Femur (tissue), 1 donor: ENCODE data around the gene FKBP8.
A peak's percentile ranks its signal among the peaks of the same experiment; 100 is the strongest.
"Not testable (repeated sequence)": the region's sequence is repeated elsewhere in the genome, so short reads cannot be mapped to it uniquely, and the experiment has no call there.

ENCODE experiments used
- DNase-seq: peaks from one replicate; pipeline ENCODE4 v3.0.0-alpha.2; 2017

The FKBP8 gene

DNA sequence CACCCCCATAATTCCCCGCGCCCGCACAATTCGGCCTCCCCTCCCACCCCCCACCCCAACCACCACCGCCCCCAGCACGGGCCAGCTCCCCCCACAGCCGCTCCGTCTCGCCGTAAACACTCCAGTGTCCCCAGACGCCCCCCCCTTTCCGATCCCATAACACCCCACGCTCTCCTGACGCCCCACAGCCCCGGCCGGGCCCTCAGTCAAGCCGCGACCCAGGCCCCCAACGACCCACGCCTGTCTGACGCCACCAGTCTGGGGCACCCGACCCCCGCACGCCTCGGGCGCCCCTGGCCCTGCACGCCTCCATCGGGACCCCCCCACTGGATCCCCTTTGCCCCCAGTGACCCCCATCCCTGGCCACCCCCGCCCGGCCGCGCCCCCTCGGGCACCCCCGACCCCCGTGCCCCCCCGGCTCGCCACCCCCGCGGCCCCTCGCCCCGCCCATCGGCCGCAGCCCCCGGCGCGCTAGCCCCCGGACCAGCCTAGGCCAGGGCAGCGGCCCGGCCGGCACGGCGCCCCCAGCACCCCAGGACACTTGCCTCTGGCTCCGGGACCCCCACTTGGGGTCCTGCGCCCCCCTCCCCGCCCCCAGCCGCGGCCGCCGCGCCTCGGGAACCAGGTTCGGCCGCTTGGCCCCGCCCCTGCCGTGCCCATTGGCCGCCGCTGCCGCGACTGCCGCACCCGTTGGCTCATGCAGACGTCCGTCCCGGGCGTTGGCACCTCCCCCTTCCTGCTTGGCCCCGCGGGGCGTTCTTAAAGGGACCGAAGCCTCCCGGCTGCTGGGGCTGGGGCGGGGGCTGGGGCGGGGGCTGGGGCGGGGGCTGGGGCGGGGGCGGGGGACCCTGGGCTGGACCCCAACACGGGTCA is at the start of gene FKBP8:
Gene FKBP8, minus strand, starts transcription at position 633 of the 873 bp plus-strand sequence. CDS start 1,603 bp downstream, outside the sequence.
- DNase-seq, result peak; percentile 96

DNA sequence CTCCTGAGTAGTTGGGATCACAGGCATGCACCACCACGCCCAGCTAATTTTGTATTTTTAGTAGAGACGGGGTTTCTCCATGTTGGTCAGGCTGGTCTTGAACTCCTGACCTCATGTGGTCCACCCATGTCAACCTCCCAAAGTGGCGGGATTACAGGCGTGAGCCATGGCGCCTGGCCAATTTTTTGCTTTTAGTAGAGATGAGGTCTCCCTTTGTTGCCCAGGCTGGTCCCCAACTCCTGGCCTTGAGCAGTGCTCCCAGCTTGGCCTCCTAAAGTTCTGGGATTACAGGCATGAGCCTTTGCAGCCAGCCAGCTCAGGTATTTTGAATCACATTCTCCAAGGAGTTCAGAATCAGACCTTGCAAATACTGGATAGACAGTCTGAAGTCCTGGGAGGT is 49.4 kb upstream of the FKBP8 start:
- DNase-seq, result not testable (repeated sequence)

DNA sequence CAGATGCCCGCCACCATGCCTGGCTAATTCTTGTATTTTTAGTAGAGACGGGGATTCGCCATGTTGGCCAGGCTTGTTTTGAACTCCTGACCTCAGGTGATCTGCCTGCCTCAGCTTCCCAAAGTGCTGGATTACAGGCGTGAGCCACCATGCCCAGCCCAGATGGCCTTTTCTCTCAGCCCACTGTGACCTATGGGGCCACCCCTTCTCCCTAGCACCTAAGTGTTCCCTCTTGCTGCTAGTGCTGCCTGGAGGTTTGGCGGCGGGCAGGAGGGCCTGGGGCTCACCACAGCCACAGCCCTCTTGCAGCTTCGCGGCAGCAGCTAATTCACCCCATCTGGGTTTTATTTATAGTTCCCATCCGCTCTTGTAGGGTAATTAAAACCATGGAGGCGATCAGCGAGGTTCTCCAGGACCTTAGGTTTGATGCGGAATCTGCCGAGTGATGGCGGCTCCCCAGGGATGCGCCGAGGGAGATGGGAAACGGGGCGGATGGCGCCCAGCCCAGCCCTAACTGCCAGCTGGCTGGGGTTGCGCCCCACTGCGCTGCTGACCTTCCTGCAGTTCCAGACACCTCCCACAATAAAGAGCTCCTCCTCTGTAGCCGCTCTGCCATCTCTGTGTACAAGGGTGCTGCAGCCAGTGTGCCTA is 48.5 kb upstream of the FKBP8 start:
- no peak for DNase-seq

DNA sequence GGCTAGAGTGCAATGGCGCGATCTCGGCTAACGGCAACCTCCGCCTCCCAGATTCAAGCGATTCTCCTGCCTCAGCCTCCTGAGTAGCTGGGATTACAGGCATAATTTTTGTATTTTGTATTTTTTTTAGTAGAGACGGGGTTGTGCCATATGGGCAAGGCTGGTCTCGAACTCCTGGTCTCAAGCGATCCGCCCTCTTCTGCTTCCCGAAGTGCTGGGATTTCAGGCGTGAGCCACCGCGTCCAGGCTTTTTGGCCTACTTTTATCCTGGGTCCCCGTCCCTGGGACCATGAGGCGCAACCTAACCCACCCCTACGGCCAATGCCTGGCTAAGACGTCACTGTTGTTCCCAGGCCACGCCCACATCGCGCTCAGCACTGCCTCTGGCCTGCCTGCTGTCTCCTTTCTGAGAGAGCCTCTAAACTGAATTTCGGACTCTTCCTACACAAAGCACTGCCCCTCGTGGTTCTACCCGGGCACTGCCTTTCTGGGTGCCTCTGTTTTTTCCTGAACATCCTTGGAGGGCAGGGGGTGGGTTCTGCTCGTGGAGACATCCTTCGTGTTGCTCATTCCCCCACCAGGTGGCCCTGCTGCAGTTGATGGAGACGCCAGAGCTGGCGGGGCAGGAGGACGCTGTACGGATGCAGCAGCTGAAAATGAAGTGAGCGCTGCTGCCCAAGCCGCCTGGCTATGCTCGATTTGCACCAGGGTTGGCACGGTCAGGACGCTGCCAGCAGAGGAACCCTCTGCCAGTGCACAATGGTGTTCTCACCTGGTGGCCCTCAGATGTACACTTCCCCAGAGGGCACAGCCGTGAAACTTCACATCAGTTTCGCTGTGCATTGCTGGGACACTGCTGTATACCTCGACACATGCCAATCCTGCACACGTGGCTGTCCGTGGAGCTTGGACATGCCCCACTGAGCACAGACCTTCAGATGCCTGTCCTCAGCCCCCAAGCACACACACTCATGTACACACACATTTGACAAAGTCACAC is 47.2 kb upstream of the FKBP8 start:
- DNase-seq, result peak; percentile 92

DNA sequence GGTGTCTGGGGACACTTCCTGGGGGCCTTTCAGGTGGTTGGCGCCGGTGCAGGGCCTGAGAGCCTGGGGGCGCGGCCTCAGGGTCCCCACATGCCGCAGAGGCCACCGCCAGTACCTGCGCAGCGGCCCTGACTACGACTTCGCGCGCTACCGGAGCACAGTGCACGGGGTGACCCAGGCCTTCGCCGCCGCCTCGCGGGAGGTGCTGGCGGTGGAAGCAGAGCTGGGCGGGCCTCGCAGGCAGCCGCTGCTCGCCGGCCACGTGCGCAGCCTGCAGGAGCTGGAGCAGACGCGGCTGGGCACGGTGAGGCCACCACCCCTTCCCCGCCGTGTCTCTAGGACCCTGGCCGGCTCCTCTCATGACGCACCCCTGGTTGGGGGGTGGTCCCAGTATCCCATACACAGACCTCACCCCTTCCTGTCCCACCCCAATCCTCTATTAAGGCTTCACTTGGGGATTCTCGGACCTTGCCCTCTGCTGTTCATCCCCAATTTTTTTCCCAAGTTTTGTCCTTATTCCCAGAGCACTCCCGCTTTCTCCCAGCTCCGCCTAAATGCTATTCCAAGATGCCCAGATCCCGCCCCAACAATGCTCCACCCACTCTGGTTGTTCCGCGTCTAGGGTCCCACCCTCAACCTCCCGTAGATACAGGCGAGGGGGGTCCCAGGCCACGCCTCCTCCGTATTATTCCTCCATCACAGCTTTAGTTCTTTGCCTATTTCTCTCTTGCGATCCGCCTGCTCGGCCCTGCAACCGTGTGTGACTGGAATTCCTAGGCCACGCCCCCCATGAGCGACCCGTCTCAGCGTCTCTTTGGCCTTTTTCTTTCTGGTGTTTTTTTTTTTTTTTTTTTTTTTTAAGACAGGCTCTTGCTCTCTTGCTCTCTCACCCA is 46.3 kb upstream of the FKBP8 start:
- peak; percentile 83 for DNase-seq

DNA sequence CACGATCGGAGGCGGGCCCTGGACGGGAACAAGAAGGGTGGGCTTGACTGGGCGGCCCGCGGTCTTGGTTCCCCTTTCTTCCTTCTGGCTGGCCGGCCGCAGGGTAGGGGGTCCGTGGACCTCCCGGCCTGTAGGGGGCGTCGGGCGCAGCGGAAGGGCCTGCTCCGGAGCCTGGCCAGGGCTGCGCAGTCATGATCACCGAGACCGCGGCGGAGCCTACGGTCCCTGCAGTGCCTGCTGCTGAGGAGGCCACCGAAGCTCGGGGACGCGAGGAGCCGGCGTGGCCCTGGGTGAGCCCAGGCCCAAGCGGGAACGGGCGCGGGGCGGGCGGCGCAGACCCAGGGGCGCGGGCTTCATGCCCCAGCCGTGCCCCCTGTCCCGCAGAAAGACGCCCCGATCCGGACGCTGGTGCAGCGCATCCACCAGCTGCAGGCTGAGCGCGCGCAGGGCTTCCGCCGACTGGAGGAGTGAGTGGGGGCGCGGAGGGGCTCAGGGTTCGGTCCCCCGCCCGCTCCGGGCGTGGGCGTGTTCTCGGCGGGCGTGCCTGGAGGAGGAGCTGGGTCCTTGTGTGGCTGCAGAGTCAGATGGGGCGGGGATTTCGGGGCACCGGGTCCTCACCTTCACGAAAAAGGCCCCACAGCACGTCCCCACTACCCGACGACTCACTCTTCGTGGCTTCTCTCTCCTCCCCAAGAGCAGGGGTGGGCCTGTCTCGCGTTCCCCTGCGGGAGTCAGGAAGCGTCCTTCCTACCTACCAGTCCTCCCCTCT is 45.4 kb upstream of the FKBP8 start, which contains the start of gene REX1BD:
Gene REX1BD, plus strand, starts transcription at position 188 of the 769 bp plus-strand sequence. Its CDS starts 4 bp downstream, at position 192.
- peak; percentile 93 for DNase-seq

DNA sequence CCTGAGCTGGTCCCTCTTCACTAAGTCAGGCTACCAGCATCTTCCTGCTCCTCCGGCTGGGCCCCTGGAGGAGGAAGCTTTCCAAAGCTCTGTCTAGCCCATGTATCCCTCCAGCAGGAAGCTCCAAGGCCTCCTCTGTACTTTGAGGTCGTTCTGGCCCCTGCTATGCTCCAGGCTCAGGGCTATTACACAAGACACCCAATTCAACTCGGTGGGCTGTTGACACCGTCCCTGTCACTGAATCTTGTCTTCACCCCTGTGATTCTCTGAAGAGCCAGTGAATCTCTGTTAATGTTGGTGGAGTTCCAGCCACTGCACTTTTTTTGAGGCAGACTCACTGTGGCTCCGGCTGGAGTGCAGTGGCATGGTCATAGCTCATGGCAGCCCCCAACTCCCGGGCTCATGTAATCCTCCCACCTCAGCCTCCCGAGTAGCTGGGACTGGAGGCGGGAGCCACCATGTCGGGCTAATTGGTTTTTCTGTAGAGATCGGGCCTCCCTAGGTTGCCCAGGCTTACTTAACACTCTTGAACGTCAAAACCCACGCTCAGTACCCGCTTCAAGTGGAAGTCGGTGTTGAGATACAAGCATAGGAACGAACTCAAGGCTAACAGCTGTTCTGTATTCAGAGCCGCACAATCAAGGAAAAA is 44.7 kb upstream of the FKBP8 start:
- no peak for DNase-seq

DNA sequence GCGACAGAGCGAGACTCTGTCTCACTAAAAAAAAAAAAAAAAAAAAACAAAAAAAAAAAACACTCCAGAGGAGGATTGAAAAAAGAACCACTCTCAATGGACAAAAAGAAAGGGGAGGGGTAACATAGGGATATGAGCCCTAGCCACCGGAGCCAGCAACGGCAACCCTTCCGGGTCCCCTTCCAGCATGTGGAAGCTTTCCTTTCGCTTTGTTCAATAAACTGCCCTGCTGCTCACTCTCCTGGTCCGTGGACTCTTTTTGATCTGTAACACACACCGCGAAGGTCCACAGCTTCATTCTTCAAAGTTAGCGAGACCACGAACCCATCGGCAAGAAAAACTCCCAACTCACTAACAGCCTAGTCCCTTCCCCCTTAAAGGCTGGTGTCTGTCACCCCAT is 44.2 kb upstream of the FKBP8 start:
- no peak for DNase-seq

DNA sequence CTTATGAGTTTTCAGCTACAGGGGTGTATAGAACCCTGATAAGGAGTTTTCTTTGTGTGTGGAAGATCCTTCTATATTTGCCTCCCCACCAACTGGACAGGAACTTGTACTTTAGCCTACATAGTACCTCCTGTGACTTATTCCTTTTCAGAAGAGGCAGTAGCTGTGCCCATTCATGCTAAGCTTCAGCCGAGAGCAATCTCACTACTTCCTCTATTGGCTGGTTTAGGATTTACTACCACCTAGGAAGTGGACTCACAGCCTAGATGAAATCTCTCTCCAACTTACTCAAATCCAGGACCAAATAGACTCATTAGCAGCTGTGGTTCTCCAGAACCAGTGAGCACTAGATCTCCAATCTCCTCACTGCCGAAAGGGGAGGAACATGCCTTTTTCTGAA is 42.9 kb upstream of the FKBP8 start:
- DNase-seq, result no peak

DNA sequence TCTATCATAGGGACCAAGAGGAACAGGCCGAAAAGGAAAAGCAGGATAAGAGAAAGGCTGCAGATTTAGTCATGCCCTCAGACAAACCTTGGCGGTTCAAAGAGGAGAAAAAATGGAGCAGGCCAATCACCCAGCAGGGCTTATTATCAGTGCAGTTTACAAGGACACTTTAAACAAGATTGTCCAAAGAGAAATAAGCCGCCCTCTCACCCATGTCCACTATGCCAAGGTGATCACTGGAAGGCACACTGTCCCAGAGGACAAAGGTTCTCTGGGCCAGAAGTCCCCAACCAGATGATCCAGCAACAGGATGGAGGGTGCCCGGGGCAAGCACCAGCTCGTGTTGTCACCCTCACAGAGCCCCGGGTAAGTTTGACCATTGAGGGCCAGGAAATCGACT is 36.9 kb upstream of the FKBP8 start:
- DNase-seq, result no peak

DNA sequence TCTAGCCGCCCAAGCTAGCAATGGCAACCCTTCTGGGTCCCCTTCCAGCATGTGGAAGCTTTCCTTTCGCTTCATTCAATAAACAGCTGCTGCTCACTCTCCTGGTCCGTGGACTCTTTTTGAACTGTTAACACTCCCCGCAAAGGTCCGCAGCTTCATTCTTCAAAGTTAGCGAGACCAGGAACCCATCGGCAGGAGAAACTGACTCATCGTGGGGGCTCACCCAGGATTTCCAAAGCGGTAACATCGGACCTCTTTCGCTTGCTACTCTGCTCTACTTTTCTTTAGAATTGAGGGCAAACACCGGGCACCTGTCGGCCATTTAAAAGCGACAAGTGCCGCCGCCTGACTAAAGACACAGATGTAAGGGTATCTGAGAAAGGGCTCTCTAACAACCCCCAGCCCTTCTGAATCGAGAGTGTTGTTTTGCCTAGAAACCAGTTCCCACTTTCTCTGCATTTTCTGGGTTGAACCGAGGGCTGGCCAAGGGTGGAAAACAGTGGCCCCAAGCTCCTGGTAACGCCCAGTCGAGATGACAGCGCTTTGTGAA is 34.1 kb upstream of the FKBP8 start:
- DNase-seq, result no peak

DNA sequence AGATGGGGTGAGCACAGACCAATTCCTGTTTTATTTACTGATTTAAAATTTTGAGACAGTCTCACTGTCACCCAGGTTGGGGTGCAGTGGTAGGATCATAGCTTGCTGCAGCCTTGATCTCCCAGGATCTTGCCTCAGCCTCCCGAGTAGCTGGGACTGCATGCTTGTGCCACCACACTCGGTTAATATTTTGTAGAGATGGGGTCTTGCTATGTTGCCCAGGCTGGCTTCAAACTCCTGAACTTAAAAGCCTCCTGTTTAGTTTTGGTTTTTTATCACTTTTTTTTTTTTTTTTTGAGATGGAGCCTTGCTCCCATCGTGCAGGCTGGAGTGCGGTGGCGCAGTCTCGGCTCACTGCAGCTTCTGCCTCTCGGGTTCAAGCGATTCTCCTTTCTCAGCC is 33.0 kb upstream of the FKBP8 start:
- no peak for DNase-seq

DNA sequence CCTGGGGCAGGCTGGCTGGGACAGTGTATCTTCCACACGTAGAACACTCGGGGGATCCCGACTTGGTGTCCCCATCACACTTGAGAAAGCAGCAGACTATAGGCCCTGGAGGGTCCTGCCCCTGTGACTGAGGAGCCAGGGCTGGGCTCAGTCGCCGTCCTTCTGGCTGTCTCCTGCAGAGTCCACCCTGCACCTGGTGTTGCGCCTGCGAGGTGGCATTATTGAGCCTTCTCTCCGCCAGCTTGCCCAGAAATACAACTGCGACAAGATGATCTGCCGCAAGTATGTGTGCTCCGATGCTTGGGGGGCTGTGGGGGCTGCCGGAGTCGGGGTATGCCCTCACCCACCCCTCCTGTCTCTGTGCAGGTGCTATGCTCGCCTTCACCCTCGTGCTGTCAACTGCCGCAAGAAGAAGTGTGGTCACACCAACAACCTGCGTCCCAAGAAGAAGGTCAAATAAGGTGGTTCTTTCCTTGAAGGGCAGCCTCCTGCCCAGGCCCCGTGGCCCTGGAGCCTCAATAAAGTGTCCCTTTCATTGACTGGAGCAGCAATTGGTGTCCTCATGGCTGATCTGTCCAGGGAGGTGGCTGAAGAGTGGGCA is 31.4 kb upstream of the FKBP8 start:
- no peak for DNase-seq

DNA sequence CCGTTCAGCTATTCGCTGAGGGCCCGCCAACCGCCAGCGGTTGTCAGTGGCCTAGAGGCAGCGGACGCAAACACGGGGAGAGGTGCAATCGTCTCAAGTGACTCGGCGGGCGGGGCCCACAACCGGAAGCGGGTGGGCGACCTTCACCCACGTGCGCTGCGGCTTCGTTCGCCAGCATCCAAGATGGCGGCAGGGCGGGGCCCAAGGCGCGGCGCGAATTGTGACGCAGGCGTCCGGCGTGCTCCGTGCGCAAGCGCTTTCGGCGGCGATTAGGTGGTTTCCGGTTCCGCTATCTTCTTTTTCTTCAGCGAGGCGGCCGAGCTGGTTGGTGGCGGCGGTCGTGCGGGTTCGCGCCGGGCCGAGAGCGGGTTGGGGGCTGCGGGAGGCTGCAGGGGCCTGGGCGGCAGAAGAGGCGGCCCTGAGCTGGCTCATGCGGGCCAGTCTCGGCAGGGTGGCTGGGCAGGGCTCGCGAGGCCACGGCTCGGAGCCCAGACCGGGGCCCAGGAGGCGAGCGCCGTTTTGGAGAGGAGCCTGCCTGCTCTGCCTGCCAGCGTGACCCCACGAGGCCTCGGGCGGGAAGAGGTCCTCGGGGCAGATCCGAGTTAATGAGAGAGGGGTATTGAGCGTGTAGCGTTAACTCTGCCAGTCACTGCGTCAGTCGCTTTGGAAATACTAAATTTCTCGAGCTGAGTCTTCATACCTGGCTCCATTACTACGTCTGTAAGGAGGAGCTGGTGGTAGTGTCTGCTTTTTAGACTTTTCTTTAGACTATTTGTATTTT is 28.4 kb upstream of the FKBP8 start, which contains the start of gene UBA52:
Gene UBA52, plus strand, starts transcription at position 294 of the 781 bp plus-strand sequence. CDS start 1,444 bp downstream, outside the sequence.
- DNase-seq, result peak; percentile 99

DNA sequence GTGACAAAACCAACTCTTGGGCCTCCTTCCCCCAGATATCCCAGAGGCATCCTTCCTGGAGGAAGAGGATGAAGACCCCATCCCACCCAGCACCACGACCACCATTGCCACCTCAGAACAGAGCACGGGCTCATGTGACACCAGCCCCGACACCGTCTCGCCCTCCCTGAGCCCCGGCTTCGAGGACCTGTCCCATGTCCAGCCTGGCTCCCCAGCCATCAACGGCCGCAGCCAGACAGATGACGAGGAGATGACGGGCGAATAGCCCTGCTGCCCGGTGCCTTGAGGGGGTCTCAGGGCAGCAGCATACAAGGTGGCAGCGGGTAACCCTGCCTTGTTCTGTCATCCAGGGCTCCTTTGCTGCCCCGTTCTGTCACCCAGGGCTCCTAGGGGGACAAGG is 25.0 kb upstream of the FKBP8 start:
- no peak for DNase-seq

DNA sequence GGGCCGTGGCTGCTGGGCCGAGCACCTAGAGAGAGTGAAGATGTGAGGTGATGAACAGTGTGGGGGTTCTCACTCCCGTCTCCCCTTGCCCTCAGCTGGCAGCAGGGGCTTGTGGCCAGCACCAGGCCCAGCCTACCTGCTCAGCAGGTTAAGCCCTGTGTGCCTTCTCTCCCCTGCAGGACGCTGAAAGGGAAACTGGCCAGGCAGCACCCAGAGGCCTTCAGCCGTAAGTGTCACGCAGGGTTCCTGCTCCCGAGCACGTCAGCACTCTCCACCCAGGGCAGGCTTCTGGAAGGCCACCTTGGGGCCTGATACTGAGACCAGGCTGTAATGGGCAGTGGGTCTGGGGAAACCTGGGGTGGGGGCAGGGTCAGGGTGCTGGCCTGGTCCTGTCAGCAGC is 23.6 kb upstream of the FKBP8 start:
- DNase-seq, result no peak

DNA sequence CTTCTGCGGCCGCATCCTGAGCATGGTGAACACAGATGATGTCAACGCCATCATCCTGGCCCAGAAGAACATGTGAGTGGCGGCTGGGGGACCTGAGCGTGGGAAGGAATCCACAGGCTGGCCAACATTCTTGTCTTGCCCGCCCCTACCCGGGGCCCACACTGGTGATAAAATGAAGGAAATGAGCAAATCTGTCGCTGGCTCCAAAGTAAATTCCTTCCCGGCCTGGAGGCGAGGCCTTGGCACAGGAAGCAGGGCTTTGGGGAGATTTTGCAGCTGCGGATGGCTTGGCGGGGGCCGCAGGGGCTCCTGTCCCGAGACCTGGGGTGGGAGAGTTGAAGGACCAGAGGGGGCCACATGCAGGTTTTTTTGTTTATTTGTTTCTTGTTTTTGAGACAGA is 18.7 kb upstream of the FKBP8 start:
- DNase-seq, result peak; percentile 75

DNA sequence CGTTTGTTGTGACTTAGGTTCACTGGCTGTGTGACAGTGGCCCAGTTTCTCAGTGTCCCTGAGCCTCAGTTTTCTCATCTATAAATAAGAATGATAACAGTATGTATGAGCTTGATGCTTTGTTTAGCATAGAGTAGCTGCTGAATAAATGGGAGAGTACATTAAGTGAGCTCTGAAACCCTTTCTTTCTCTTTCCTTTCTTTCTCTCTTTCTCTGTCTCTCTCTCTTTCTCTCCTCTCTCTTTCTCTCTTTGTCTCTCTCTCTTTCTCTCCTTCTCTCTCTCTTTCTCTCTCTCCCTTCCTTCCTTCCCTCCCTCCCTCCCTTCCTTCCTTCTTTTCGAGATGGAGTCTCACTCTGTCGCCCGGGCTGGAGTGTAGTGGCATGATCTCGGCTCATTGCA is 16.3 kb upstream of the FKBP8 start:
- DNase-seq, result no peak

DNA sequence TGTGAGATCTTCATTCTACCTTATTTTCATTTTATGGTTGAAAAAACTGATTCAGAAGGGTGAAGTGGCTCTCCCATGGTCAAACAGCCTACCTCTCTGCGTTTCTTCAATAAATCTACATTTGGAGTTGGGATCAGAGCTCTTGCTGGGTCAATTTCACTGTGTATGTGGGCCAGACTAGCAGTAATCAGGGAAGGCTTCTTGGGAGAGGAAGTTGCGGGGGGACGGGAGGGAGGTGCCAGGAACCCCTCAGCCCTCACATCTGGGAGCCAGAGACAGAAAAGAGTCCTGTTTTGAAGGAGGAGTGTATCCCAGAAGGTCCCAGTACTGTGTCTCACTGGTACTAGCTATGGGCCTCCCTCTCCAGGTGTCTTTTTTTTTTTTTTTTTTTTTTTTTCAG is 15.2 kb upstream of the FKBP8 start:
- DNase-seq, result no peak
